Measurements from ENCODE around the gene ADGRB2. TPM values are rescaled to one million over a fixed set of nuclear protein-coding genes. Genes with fewer than 3 reads are reported as not detected.
A peak's percentile ranks its signal among the peaks of the same experiment; 100 is the strongest.
"Not testable (repeated sequence)": the region's sequence is repeated elsewhere in the genome, so short reads cannot be mapped to it uniquely, and the experiment has no call there.

The ADGRB2 gene
- polyA plus RNA-seq, 10 donors = 9.6 to 23.3 (median 14.0) TPM

GRCh38 chr1:31730336-31731048 lies 33.6 kb downstream of the ADGRB2 start:
- no peak for DNase-seq

- DNase-seq = no peak
Observed at GRCh38 chr1:31727849-31728248, 36.3 kb downstream of the ADGRB2 start.

- no peak for DNase-seq
Observed at GRCh38 chr1:31727195-31727594, 36.9 kb downstream of the ADGRB2 start.

GRCh38 chr1:31726715-31727114 lies 37.4 kb downstream of the ADGRB2 start:
- no peak for DNase-seq

GRCh38 chr1:31725777-31726535 lies 38.2 kb downstream of the ADGRB2 start:
- no peak for DNase-seq

GRCh38 chr1:31725134-31725533 lies 39.0 kb downstream of the ADGRB2 start:
- no peak for DNase-seq

GRCh38 chr1:31723828-31724359 lies 40.2 kb downstream of the ADGRB2 start:
- DNase-seq = peak; percentile 70 to 80 (median 74)

- no peak for DNase-seq
Observed at GRCh38 chr1:31718327-31718897, 45.7 kb downstream of the ADGRB2 start.

- no peak for DNase-seq
Observed at GRCh38 chr1:31717341-31717740, 46.8 kb downstream of the ADGRB2 start.

GRCh38 chr1:31715873-31716220 lies 48.3 kb downstream of the ADGRB2 start:
- no peak for DNase-seq

GRCh38 chr1:31715087-31715872 lies 48.9 kb downstream of the ADGRB2 start:
- DNase-seq = peak; percentile 91 to 98 (median 95)

GRCh38 chr1:31714442-31715086 lies 49.6 kb downstream of the ADGRB2 start:
- DNase-seq = peak in 2 of 3 donors; percentile 87 to 88

- peak; percentile 69 to 87 (median 81) for DNase-seq
Observed at GRCh38 chr1:31712630-31713029, 51.5 kb downstream of the ADGRB2 start.

- DNase-seq = peak in 2 of 3 donors; percentile 42 to 79
Observed at GRCh38 chr1:31712068-31712467, 52.1 kb downstream of the ADGRB2 start.

- no peak for DNase-seq
Observed at GRCh38 chr1:31708324-31708723, 55.8 kb downstream of the ADGRB2 start.

GRCh38 chr1:31707711-31708110 lies 56.4 kb downstream of the ADGRB2 start:
- peak in 1 of 3 donors; percentile 45 for DNase-seq

GRCh38 chr1:31707059-31707600 lies 57.0 kb downstream of the ADGRB2 start:
- DNase-seq = not testable (repeated sequence)

- no peak for DNase-seq
Observed at GRCh38 chr1:31706384-31707058, 57.6 kb downstream of the ADGRB2 start.

GRCh38 chr1:31705080-31705866 lies 58.9 kb downstream of the ADGRB2 start:
- DNase-seq = peak; percentile 64 to 81 (median 65)

All from muscle of back (tissue), 11 donors.